Body of pancreas (tissue), 4 donors: ENCODE data around the gene ZNF346.

Source experiments
- POLR2A ChIP-seq, 3 donors: fragments of 450-650 bp; IDR thresholded peaks; one replicate each; pipeline ENCODE4 v1.6.1; 2016; ENCODE audit warnings: antibody characterized with exemption in 3 of 3, mild to moderate bottlenecking in 2 of 3
- TF ChIP-seq, protein P1 (sequence below), 7 experiments: fragments of 450-650 bp in 4 of 7; fragments of 200-600 bp in 3 of 7; sonication (generic) in 3 of 7; IDR thresholded peaks; one replicate each; pipeline ENCODE4 v1.5.1; 2016 to 2019; ENCODE audit warnings: antibody characterized with exemption in 7 of 7

DNA sequence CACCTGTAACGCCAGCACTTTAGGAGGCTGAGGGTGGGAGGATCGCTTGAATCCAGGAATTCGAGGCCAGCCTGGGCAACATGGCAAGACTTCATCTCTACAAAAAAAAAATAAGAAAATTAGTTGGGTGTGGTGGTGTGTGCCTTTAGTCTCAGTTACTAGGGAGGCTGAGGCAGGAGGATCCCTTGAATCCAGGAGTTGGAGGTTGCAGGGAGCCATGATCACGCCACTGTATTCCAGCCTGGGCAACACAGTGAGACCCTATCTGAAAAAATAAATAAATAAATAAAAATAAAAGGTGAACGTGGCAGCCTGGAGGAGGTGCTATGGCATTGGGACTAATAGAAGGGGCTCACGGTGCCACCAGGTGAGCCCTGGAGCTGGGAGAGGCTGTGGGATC is 71.3 kb downstream of the ZNF346 start:
- no peak for TF ChIP-seq POLR2A (IDR thresholded peaks at IDR 0.05)
- TF ChIP-seq, protein P1, sequence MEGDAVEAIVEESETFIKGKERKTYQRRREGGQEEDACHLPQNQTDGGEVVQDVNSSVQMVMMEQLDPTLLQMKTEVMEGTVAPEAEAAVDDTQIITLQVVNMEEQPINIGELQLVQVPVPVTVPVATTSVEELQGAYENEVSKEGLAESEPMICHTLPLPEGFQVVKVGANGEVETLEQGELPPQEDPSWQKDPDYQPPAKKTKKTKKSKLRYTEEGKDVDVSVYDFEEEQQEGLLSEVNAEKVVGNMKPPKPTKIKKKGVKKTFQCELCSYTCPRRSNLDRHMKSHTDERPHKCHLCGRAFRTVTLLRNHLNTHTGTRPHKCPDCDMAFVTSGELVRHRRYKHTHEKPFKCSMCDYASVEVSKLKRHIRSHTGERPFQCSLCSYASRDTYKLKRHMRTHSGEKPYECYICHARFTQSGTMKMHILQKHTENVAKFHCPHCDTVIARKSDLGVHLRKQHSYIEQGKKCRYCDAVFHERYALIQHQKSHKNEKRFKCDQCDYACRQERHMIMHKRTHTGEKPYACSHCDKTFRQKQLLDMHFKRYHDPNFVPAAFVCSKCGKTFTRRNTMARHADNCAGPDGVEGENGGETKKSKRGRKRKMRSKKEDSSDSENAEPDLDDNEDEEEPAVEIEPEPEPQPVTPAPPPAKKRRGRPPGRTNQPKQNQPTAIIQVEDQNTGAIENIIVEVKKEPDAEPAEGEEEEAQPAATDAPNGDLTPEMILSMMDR (IDR thresholded peaks at IDR 0.05) = no peak
